Mammary epithelial cell (primary cell): Measurements from ENCODE around the gene IGSF23.

Experiments used
- CTCF ChIP-seq, 2 donors: IDR thresholded peaks in 1 of 2; conservative IDR thresholded peaks in 1 of 2; 2 replicates each; pipeline ENCODE4 v1.5.1; 2011 to 2012; ENCODE audit warnings: inconsistent platforms in 2 of 2, low read length in 2 of 2, mild to moderate bottlenecking in 2 of 2, control low read depth in 1 of 2, low read depth in 1 of 2; ENCODE audit not compliant: insufficient read depth in 1 of 2; ENCODE audit errors: extremely low read depth in 1 of 2
- EZH2 ChIP-seq: IDR thresholded peaks from 2 replicates; pipeline ENCODE4 v1.6.1; 2012; ENCODE audit warnings: low read length, inconsistent platforms, borderline replicate concordance

- no peak for TF ChIP-seq CTCF (conservative IDR thresholded peaks at IDR 0.05 in 1 of 2, IDR thresholded peaks at IDR 0.05 in 1 of 2; ENCODE audit: extremely low read depth in 1 of 2, insufficient read depth in 1 of 2, low read depth in 1 of 2, low read length in 2 of 2)
- TF ChIP-seq EZH2 = no peak
Measured at GRCh38 chr19:44637390-44637764, 24.0 kb downstream of the IGSF23 start.
